Transverse colon (tissue), 4 donors: ENCODE data around the gene ZNF786. TPM values are rescaled to one million over a fixed set of nuclear protein-coding genes. Genes with fewer than 3 reads are reported as not detected.
"Not testable (repeated sequence)": the region's sequence is repeated elsewhere in the genome, so short reads cannot be mapped to it uniquely, and the experiment has no call there.

ENCODE experiments used
- DNase-seq: peaks from one replicate; pipeline ENCODE4 v3.0.0-alpha.2; 2019
- H3K27ac ChIP-seq, 4 donors: fragments of 200-600 bp; sonication (generic); 2 replicates each; pipeline ENCODE4 v1.5.1; 2016 to 2018; ENCODE audit warnings: inconsistent platforms in 4 of 4
- H3K27me3 ChIP-seq: fragments of 200-600 bp; sonication (generic); 2 replicates; pipeline ENCODE4 v1.5.1; 2017; ENCODE audit warnings: inconsistent platforms
- H3K36me3 ChIP-seq, 4 donors: fragments of 200-600 bp; sonication (generic); 2 replicates each; pipeline ENCODE4 v1.5.1; 2017 to 2019; ENCODE audit warnings: inconsistent platforms in 4 of 4
- H3K4me1 ChIP-seq, 4 donors: fragments of 200-600 bp; sonication (generic); 2 replicates each; pipeline ENCODE4 v1.5.1; 2017 to 2020; ENCODE audit warnings: inconsistent platforms in 4 of 4
- H3K4me3 ChIP-seq, 4 donors: fragments of 200-600 bp; sonication (generic); 1 replicate in 1 of 4; 2 replicates in 3 of 4; pipeline versions ENCODE4 v1.5.1 to v1.6.1; 2017 to 2019; ENCODE audit warnings: inconsistent platforms in 4 of 4
- H3K9me3 ChIP-seq, 2 donors: fragments of 200-600 bp; sonication (generic); 2 replicates each; pipeline ENCODE4 v1.5.1; 2017 to 2019; ENCODE audit warnings: inconsistent platforms in 2 of 2
- CTCF ChIP-seq, 5 experiments: fragments of 200-600 bp in 3 of 5; fragments of 450-650 bp in 2 of 5; sonication (generic) in 3 of 5; IDR thresholded peaks; 1 replicate in 2 of 5; 2 replicates in 3 of 5; pipeline ENCODE4 v1.5.1; 2016 to 2017; ENCODE audit warnings: antibody characterized with exemption in 5 of 5, inconsistent platforms in 3 of 5, mild to moderate bottlenecking in 2 of 5, moderate library complexity in 1 of 5
- EP300 ChIP-seq: sonication (generic); formaldehyde crosslinking; IDR thresholded peaks from one replicate; pipeline ENCODE4 v1.6.1; 2017; ENCODE audit warnings: antibody characterized with exemption, low read depth
- POLR2A ChIP-seq: fragments of 450-650 bp; IDR thresholded peaks from one replicate; pipeline ENCODE4 v1.6.1; 2016; ENCODE audit warnings: antibody characterized with exemption, mild to moderate bottlenecking, moderate library complexity
- POLR2AphosphoS5 ChIP-seq, 3 donors: sonication (generic); formaldehyde crosslinking; IDR thresholded peaks; one replicate each; pipeline ENCODE4 v1.6.1; 2016; ENCODE audit warnings: antibody characterized with exemption in 3 of 3
- WGBS, 2 donors: methylation state at CpG; one replicate each; pipeline ENCODE4 v1.1.5; 2018; ENCODE audit warnings: low coverage in 1 of 2; 5-methylcytosine and 5-hydroxymethylcytosine counted together
- in situ Hi-C, 4 donors: fragments of 200-750 bp; cut with MboI; loops; one replicate each; pipeline versions ENCODE4 v1.15.0 to v1.15.1; 2017; ENCODE audit warnings: low sequenced_read_pairs in 3 of 4, low pct_ligation_motif_present in 1 of 4, low pct_unique_long_range_greater_than_20kb in 1 of 4
- intact Hi-C: fragments of 100-400 bp; cut with DNase I; formaldehyde crosslinking; loops from one replicate; pipeline ENCODE4 v1.15.1; 2023; ENCODE audit warnings: low total_unique reads
- total RNA-seq, 4 donors: library from RNA; depleted of rRNA; stranded (reverse); fragments of >200 nt; gene quantifications; one replicate each; pipeline ENCODE4 v1.1.0, GENCODE V29; 2016

Gene ZNF786
- total RNA-seq, 4 donors from 2014 or later, result 4.0 to 5.2 (median 5.2) TPM

GRCh38 chr7:149102666-149103065, 12.1 kb upstream of the ZNF786 start:
- intact Hi-C loops (no loop called here), in situ Hi-C loops (no loop called here)
- H3K27me3 ChIP-seq, result no peaks in the 10 kb centered on the region
- no peak for TF ChIP-seq POLR2AphosphoS5 (IDR thresholded peaks at IDR 0.05)
- no peak for TF ChIP-seq POLR2A
- WGBS, 2 donors, result 60 to 64% methylated on average over 1 of the region's 1 CpG
- no peak overlapping the region for H3K4me3 ChIP-seq
- no peaks in the 10 kb centered on the region for H3K9me3 ChIP-seq
- DNase-seq, result no peak
- H3K4me1 ChIP-seq, result no peaks in the 10 kb centered on the region
- no peaks in the 10 kb centered on the region for H3K36me3 ChIP-seq
- H3K27ac ChIP-seq, result no peak overlapping the region

DNA sequence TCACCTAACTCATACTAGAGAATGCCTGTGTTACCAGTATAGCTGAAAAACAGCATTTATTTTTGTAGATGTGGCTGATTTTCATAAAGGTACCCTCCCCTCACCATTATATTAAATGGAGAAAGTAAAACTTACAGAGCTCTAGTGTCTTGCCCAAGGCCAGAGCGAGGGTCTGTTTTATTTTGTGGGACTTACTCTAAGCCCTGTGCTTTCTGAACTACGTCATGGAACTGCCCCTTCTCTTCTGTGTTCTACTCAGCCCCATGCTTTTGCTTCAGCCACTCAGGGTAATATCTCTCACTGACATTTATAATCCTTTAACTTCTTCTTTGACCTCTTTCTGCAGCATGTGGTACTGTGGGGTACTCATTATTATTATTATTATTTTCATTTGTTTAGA, 10.3 kb upstream of the ZNF786 start:
- intact Hi-C loops, result no loop called here
- H3K9me3 ChIP-seq, result no peaks in the 10 kb centered on the region
- H3K36me3 ChIP-seq, result no peaks in the 10 kb centered on the region
- H3K27ac ChIP-seq, result no peak overlapping the region
- no peaks in the 10 kb centered on the region for H3K27me3 ChIP-seq
- no peak for DNase-seq
- no peak overlapping the region for H3K4me3 ChIP-seq
- no peaks in the 10 kb centered on the region for H3K4me1 ChIP-seq
- in situ Hi-C loops, result no loop called here
- WGBS, 2 donors, result 80 to 83% methylated on average over 1 to 2 of the region's 2 CpGs
- TF ChIP-seq POLR2A (no peak), EP300 (no peak)

DNA sequence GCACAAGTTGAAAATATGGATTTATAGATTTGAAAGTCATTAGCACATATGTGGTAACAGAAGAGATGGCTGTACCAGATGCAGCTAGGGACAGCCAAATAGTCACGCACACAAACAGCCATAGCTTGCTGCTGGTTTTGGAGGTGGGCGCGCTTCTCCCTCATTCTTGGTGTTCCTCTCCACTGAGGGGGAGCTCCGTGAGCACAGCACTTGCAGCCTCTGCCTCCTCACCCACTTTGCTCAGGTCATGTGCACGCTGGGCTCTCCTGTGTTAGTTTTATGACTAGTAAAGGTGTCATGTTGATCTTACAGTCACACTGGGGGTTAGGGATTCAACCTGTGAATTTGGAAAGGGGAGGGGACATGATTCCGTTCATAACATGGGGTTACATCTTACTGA, 8.5 kb upstream of the ZNF786 start:
- in situ Hi-C loops, result loop anchor here in 1 of 4 donors (10.0 kb wide), 1 partner anchor 94 kb away; no protein-coding TSS in a partner anchor
- H3K36me3 ChIP-seq, result no peaks in the 10 kb centered on the region
- intact Hi-C loops, result no loop called here
- no peaks in the 10 kb centered on the region for H3K9me3 ChIP-seq
- no peaks in the 10 kb centered on the region for H3K27me3 ChIP-seq
- no peaks in the 10 kb centered on the region for H3K4me1 ChIP-seq
- no peak overlapping the region for H3K4me3 ChIP-seq
- no peak for TF ChIP-seq POLR2AphosphoS5 (IDR thresholded peaks at IDR 0.05)
- no peak for TF ChIP-seq EP300
- no peak for TF ChIP-seq CTCF (IDR thresholded peaks at IDR 0.05)
- TF ChIP-seq POLR2A, result no peak
- no peak for DNase-seq
- 75 to 80% methylated on average over 1 to 6 of the region's 6 CpGs for WGBS, 2 donors
- H3K27ac ChIP-seq, result no peak overlapping the region

- intact Hi-C loops, result no loop called here
- peaks cover 0 to 9% (median 0%) of the 10 kb centered on the region in 4 donors for H3K4me1 ChIP-seq
- in situ Hi-C loops, result loop anchor here in 1 of 4 donors (10.0 kb wide), 1 partner anchor 92 kb away; no protein-coding TSS in a partner anchor
- H3K27ac ChIP-seq, result no peak overlapping the region
- no peak overlapping the region for H3K4me3 ChIP-seq
- no peaks in the 10 kb centered on the region for H3K9me3 ChIP-seq
- no peaks in the 10 kb centered on the region for H3K27me3 ChIP-seq
- H3K36me3 ChIP-seq, result no peaks in the 10 kb centered on the region
- WGBS, 2 donors, result 83 to 100% methylated on average over 2 to 4 of the region's 4 CpGs
- no peak for DNase-seq
- no peak for TF ChIP-seq CTCF (IDR thresholded peaks at IDR 0.05)
- TF ChIP-seq POLR2A, result no peak
- no peak for TF ChIP-seq EP300
- no peak for TF ChIP-seq POLR2AphosphoS5 (IDR thresholded peaks at IDR 0.05)
These were observed 6.6 kb upstream of the ZNF786 start for GRCh38 chr7:149097088-149097487.

GRCh38 chr7:149093228-149093627, 2.7 kb upstream of the ZNF786 start:
- H3K27me3 ChIP-seq, result no peaks in the 10 kb centered on the region
- intact Hi-C loops (no loop called here), in situ Hi-C loops (loop anchor here in 1 of 4 donors (10.0 kb wide), 1 partner anchor 88 kb away; no protein-coding TSS in a partner anchor)
- no peak for DNase-seq
- TF ChIP-seq CTCF (IDR thresholded peaks at IDR 0.05) (no peak), POLR2AphosphoS5 (IDR thresholded peaks at IDR 0.05) (no peak), POLR2A (no peak), EP300 (no peak)
- no peak overlapping the region for H3K4me3 ChIP-seq
- H3K27ac ChIP-seq, result peak overlapping the region in 2 of 4 donors; percentile 98 to 99
- H3K4me1 ChIP-seq, result peaks cover 5 to 31% (median 6%) of the 10 kb centered on the region in 4 donors
- WGBS, 2 donors, result 36 to 60% methylated on average over 2 to 4 of the region's 4 CpGs
- H3K9me3 ChIP-seq, result no peaks in the 10 kb centered on the region
- no peaks in the 10 kb centered on the region for H3K36me3 ChIP-seq

- H3K27ac ChIP-seq, result peak overlapping the region; percentile 98 to 100 (median 99)
- in situ Hi-C loops, result loop anchor here in 1 of 4 donors (10.0 kb wide), 1 partner anchor 87 kb away; no protein-coding TSS in a partner anchor
- peak overlapping the region in 1 of 4 donors; percentile 87 for H3K4me3 ChIP-seq
- intact Hi-C loops, H3K36me3 ChIP-seq, H3K27me3 ChIP-seq, DNase-seq, H3K9me3 ChIP-seq: not testable (repeated sequence)
- H3K4me1 ChIP-seq, result peaks cover 5 to 31% (median 6%) of the 10 kb centered on the region in 4 donors
- WGBS, 2 donors, result 82% methylated on average over 20 of the region's 20 CpGs; no CpG with 5 or more reads in 1 of the 2 donors
These were observed 1.7 kb upstream of the ZNF786 start for GRCh38 chr7:149092244-149092643.
